Astrocyte of the spinal cord (primary cell): ENCODE results near the gene DYNC1I1.

Experiments used
- DNase-seq: peaks from one replicate; pipeline ENCODE4 v3.0.0; 2011; ENCODE audit warnings: low read depth, low spot score
- H3K4me3 ChIP-seq: 2 replicates; pipeline ENCODE4 v1.5.1; 2011; ENCODE audit warnings: low read depth, mild to moderate bottlenecking, low read length, moderate library complexity
- in situ Hi-C: cut with HindIII; loops from 2 replicates; pipeline ENCODE4 v1.10.0; 2017; ENCODE audit warnings: low sequenced_read_pairs
- TF ChIP-seq, protein P1 (sequence below): IDR thresholded peaks from 2 replicates; pipeline ENCODE4 v1.5.1; 2012; ENCODE audit warnings: low read depth, mild to moderate bottlenecking, low read length, inconsistent platforms

Gene DYNC1I1

DNA sequence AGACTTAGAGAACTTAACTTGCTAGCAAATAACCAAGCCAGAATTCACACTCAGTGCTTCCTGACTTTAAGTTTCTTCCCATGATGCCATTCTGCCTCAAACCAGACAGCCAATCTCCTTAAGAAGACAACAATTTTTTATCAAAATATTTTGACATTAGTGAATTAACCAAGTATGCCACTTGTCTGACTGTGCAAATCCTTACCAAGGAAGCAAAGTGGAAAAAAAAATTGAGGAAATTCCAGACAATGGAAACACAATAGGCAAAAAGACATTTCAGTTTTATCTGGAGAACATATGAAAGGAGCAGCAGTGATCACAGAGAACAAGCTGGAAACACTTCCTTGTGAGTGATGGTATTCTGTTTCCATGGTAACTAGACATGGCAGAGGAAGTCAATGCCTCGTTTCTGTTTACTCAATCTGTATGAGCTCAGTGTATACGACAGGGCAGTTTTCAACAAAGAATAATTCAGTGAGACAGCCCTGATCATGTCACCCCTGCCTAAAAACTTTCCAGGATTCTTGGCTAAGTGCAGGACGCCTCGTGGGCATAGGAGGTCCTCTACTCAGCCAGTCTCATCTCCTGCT lies 114.2 kb downstream of the DYNC1I1 start:
- no peak overlapping the region for H3K4me3 ChIP-seq
- TF ChIP-seq, protein P1, sequence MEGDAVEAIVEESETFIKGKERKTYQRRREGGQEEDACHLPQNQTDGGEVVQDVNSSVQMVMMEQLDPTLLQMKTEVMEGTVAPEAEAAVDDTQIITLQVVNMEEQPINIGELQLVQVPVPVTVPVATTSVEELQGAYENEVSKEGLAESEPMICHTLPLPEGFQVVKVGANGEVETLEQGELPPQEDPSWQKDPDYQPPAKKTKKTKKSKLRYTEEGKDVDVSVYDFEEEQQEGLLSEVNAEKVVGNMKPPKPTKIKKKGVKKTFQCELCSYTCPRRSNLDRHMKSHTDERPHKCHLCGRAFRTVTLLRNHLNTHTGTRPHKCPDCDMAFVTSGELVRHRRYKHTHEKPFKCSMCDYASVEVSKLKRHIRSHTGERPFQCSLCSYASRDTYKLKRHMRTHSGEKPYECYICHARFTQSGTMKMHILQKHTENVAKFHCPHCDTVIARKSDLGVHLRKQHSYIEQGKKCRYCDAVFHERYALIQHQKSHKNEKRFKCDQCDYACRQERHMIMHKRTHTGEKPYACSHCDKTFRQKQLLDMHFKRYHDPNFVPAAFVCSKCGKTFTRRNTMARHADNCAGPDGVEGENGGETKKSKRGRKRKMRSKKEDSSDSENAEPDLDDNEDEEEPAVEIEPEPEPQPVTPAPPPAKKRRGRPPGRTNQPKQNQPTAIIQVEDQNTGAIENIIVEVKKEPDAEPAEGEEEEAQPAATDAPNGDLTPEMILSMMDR: no peak
- peak; percentile 38 for DNase-seq
- in situ Hi-C loops: no loop called here

DNA sequence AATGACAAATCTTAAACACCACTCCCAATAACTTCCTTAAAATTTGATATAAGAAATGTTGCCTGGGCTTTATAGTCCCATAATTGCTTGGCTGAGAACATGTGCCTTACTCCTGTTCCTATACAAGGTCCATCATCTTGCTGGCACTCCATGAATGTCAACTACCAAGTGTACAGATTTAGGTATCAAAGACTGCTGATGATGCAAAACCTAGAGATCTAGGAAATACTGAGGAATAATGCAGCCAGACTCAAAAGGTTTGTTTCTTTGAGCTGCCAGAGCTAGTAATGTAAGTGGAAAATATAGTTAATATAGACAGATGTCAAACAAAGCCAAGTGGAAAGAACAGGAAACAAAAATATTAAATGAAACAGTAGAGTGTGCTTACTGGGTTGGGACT lies 121.1 kb downstream of the DYNC1I1 start:
- H3K4me3 ChIP-seq: no peak overlapping the region
- in situ Hi-C loops: no loop called here
- DNase-seq: no peak
- TF ChIP-seq, protein P1: no peak

DNA sequence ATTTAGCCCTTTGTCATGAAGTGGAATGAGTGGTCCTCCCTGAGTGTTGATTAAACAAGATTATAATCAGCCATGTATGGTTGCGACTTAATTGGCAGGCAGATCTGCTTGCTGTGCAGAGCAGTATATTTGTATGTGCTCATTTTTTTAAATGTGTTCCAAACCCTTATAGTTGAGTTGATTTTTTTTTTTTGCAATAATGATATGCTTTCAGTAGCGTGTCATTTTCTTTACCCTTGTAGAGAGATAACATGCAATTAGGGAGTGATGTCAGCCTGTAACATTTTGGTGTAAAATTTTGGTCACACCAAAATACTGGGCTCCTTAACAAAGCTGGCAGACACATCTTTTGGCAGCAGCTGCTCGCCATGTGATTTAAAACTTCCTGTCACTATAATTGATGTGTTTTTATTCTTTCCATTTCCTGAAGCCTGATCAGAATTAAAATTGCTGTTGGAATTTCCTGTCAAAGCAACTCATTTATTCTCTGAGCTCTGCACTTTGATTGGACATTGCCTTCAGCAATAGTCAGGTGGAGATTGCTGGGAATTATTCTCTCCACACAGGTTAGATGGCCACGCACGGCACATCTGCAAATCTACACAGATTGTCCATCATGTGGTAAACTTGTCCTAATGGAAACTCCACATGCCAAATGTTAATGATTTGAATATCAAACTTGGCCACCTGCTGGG lies 125.3 kb downstream of the DYNC1I1 start:
- in situ Hi-C loops: no loop called here
- H3K4me3 ChIP-seq: no peak overlapping the region
- TF ChIP-seq, protein P1: no peak
- no peak for DNase-seq

DNA sequence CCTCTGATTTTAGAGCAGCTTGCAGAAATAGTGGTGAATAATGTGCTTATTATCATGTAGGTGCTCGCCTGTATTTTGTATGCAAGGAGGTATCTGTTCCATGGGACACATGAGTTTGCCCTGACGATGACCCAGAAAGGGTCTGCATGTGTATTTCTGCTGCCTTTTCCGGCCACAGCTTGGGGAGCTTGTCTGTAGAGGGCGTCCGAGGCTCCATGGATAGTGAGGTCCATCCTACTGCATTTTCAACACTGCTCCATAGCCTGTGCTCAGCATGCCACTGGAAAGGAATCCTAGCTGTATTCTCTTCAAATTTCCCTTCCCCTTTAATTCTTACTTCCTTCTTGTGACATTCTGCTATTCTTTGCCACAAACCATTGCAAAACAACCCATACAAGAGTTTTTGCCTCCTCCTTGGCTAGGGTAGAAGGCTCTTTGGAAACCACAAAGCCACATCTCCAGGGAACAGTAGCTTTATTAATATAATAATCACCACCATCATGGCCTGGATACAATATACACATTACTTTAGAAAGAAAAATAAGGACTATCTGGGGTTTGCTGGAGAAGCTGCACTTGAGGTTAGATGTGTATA lies 127.7 kb downstream of the DYNC1I1 start:
- TF ChIP-seq, protein P1: peak; percentile 6
- no peak overlapping the region for H3K4me3 ChIP-seq
- no peak for DNase-seq
- in situ Hi-C loops: no loop called here

DNA sequence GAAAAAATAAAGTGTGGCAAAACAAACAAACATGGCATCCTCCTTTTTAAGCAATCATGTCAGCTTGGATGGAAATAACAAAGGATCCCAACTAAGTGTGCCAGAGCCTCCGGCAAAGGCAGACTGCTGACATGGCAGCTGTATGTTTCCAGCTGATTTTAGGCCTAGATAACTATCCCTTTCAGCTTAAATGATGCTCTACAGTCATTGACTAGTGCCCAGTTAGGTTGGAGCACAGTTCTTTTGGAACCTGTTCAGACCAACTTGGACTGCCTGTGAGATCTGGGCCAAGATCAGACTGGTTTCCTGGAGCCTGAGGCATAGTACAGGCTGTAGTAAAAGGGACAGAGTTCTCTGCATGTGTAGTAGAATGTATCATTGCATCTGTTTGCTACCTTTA lies 128.7 kb downstream of the DYNC1I1 start:
- TF ChIP-seq, protein P1: no peak
- no peak for DNase-seq
- in situ Hi-C loops: no loop called here
- H3K4me3 ChIP-seq: no peak overlapping the region

DNA sequence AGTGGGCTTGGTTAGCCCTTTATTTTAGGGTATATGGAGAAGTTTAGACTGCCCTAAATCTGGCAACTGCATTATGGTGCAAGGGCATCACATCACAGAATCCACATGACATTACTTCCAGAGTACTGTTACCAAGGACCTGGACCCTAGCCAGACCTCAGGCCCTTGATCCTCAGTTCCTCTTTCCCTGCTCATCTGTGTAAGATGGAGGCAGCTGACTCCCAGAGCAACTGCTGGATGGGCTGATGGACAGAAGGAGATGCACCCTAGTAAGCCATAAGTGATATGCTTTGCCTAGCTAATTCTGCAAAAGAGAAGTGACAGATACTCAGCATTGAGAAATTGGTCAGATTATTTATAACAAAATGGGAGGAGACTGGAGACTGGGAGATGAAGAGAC lies 131.7 kb downstream of the DYNC1I1 start:
- DNase-seq: no peak
- TF ChIP-seq, protein P1: no peak
- no peak overlapping the region for H3K4me3 ChIP-seq
- in situ Hi-C loops: no loop called here
